GM21528 (cell line): ENCODE data around the gene CLDN20.

ENCODE experiments used
- ATAC-seq: cut with Tn5 transposase; IDR thresholded peaks from one replicate; pipeline ENCODE4 v1.9.1; 2021; ENCODE audit warnings: mild to moderate bottlenecking, moderate library complexity; ENCODE audit not compliant: unreplicated experiment, low FRiP score

The CLDN20 gene

GRCh38 chr6:155244434-155244833 lies 19.4 kb upstream of the CLDN20 start:
- no peak for ATAC-seq

DNA sequence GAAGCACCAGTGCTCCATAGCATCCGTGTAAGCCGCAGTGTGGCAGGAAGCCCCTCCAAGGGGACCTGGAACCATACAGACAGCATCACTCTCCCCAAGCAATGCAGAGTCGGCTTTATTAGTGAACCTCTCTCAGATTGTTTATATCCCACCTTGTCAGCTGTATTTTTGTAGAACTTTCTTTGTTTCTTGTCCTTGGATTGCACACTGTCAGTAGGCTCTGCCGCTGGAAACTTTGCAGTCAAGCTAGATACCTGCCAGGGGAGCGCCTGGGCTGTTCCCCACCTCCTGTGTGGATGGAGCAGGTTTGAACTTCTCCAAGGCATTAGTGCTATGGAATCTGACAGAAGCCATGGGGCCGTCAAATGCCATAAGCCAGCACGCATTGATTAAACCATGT lies 18.6 kb upstream of the CLDN20 start:
- ATAC-seq, result no peak

DNA sequence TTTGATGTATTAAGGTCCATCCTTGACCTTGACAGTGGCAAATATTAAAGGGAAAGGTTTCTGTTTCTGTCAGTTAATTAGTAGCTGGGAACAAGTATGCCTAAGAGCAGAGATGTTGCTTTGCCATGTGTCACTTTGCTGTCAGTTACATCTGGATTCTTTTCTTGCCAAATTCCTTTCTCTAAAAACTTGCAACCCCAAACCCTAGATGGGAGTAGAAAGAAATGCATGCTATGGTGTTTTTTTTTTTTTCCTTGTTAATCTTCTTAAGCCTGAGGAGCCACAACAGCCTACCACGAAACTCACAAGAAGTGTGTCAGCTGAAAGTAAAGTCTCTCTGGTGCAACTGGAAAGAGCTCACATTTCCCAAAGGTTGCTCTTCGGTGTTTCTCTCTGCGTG lies 18.0 kb upstream of the CLDN20 start:
- ATAC-seq, result no peak

GRCh38 chr6:155246825-155247224 lies 17.0 kb upstream of the CLDN20 start:
- no peak for ATAC-seq

DNA sequence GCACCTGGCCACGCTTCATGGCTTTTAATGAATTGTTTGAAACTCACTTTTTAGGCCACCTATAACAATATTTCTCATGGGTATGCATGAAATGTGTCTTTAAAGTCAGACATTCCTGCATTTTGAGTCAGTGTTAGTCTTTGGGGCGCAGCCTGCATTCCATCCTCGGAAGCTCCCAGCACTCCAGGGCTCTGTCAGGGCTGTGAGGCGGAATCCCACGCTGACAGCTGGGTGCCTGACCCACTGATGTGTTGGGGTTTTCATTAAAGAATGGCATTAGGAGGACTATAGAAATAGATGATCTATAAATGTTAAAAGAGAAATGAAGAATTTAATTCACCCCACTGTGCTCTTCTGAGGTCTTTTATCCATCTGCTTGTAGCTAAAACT lies 16.2 kb upstream of the CLDN20 start:
- no peak for ATAC-seq

DNA sequence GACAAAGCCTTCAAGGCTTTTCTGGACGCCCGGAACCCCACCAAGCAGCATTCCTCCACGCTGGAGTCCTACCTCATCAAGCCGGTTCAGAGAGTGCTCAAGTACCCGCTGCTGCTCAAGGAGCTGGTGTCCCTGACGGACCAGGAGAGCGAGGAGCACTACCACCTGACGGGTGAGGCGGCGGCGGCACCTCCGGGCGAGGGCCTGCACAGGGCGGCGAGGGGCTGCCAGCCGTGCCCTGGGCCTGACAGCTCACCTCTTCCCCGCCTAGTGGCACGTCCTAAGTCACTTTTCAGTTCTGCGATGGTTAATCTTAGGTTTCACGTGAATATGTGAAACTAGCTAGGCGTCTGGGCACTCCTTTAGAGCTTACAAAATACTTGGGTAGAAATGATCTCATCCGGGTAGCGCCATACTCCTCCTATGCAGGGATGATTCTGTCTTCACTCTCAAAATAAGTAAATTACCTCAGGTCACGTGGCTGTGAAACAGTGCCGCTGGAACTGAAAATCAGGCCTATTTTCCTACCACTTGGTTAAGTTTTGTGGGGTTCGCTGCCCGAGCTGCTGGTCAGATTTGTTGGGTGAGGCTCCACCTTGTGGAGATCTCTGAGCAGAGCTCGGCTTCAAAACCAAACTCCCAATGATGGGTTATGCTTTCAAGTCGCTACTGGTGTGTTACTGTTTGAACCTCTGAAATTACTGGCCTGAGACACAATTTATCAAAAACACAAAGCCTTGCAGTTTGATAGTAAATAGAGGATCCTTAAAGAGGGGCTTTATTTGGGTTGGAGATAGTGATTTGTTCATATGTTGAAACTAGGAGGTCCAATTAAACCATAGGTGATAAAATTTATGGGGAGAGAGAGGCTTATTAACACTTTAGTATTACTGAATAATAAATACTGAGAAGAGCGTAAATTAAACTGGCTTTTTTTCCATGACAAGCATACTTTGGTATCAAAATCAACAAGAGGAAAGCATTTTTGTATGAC lies 15.5 kb upstream of the CLDN20 start:
- ATAC-seq, result no peak

- no peak for ATAC-seq
These were observed 13.0 kb upstream of the CLDN20 start for GRCh38 chr6:155250701-155251381.

- no peak for ATAC-seq
These were observed 11.2 kb upstream of the CLDN20 start for GRCh38 chr6:155252581-155252980.

- ATAC-seq, result no peak
These were observed 10.5 kb upstream of the CLDN20 start for GRCh38 chr6:155253337-155253736.

GRCh38 chr6:155254139-155254538 lies 9.7 kb upstream of the CLDN20 start:
- no peak for ATAC-seq

DNA sequence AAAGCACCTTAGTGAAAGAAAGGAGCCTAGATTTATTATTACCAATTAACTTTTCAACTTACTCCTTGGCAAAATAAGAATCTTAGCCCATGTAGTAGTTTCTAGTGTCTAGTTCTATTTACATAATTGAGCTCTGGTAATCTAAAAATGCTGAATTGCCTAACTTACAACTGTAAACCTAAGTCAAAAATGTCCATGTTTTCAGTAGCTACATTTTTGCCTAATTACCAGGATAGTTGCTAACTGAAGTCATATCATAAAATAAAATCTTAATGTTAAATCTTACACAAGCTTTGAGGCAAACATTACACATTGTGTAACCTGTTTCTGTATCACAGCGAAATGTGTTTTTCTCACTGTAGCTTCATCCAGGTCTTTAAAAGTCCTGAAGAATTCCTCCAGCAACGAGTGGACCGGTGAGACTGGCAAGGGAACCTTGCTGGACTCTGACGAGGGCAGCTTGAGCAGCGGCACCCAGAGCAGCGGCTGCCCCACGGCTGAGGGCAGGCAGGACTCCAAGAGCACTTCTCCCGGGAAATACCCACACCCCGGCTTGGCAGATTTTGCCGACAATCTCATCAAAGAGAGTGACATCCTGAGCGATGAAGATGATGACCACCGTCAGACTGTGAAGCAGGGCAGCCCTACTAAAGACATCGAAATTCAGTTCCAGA lies 7.6 kb upstream of the CLDN20 start:
- ATAC-seq, result no peak

DNA sequence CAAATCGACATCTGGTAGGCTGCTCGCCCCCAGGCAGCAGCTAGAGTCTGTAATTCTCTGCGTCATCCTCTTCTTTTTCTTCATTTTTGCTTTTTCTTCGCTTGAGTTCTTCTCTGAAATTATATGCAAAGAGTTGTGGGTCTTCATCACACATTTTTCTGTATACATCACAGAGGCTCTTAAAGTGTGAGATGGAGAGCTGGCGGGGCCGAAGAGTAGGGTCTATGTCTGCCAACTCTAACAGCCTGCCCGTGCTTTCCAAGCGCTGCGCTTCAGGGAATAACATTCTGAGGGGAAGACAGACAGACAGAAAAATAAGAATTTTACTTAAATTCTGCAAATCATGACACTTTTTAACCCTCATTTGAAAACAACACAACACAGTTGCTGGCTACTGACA lies 6.0 kb upstream of the CLDN20 start:
- no peak for ATAC-seq

DNA sequence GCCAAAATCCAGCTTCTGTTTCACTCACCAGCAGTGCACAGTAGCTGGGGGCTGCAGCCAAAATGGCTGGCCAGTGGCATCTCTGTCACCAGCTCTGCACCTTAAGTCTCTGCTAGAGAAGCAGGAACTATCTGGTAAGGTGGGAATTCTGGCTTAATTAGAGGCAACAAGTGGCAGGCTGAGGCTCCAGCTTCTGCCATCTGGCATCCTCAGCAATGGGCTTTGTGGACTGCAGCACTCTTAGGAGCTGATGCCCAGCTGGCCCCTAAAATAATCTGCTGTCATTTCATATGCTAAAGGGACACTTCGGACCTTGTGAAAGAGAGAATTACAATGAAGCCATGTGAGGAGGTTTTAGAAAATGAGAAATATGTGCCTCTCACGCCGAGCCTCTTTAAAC lies 4.6 kb upstream of the CLDN20 start:
- ATAC-seq, result no peak

GRCh38 chr6:155259897-155260296 lies 3.9 kb upstream of the CLDN20 start:
- no peak for ATAC-seq

DNA sequence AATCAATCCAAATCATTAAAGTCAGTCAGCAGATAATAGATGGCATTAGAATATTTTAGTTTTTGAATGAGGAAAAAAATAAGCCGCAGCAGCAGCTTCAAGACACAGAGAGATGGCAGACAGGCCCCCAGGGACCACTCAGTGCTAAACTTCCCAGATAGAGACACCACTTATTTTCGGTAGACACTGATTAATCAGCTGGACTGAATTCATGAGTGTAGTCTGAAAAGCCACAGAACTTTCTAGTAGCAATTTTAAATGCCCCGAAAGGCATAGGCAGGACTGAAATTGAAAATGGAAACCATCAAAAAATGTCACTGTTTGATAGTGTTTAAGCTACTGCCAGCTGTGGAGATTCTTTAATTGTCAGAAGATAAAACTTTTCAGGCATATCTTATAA lies 3.1 kb upstream of the CLDN20 start:
- peak; percentile 62 for ATAC-seq

- no peak for ATAC-seq
These were observed 2.5 kb upstream of the CLDN20 start for GRCh38 chr6:155261111-155261900.

DNA sequence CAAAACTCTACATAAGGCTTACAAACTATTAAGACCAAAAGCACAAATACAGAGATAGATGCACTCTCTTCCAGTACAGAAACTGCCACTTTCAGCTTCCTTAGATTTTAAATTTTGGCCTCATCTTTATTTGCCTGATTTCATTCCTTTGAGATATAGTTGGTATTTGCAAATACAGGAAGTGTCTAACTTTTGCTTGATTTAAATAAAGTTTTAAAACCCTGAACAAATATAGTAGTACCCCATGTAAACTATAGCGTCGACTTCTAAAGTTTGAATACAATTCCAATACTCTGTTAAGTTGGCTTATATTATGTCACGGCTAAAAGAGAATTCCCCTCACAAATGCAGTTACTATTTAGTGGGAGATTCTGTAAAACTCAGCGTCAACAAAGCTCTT lies 1.2 kb upstream of the CLDN20 start:
- ATAC-seq, result no peak

DNA sequence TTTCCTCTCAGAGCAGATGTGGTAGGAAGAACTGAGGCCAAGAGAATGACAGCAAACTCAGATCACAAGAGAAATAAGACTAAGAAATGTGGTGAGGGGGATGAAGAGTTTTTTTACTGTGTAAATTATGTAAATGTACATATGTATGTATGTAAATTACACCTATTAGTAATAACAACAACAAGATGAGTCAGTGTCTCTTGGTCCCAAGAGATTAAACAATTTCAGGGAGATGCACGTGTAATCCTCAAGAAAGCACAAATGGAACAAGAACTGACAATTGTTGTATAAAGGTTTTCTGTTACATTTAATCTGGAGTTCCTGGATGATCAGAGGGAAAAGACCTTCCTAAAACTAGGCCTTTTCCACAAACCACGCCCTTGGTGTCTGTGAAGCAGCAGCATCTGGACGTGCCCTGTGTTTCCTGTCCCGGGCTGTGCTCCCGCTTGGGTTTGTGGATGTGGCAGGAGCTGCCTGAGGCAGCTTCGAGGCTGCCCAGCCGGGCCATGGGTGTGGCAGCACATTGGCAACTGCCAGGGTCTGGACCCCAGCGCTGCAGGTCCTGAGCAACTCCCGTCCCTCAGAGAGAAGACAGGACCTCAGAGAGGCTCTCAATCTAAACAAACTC lies 994 bp downstream of the CLDN20 start:
- no peak for ATAC-seq

DNA sequence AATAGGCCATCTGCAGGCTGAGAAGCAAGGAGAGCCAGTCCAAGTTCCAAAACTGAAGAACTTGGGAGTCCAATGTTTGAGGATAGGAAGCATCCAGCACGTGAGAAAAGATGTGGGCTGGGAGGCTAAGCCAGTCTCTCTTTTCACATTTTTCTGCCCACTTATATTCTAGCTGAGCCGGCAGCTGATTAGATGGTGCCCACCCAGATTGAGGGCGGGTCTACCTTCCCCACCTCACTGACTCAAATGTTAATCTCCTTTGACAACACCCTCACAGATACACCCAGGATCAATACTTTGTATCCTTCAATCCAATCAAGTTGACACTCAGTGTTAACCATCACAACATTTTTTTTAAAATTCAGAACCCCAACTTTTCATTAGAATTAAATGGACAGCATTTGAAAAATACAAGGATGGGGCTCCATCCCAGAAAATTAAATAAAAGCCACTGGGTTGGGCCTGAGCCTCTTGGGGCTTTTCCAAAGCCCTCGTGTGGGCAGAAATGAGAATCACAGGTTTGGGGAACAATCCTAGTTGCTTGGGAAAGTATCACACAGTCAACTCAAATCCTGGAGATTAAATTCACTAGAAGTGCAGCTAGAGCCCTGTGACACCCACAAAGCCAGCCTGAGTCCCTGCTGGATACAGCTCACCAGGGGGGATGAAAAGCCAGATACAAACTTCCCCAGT lies 2.2 kb downstream of the CLDN20 start:
- ATAC-seq, result no peak
